Right kidney (tissue), 9 donors: ENCODE data around the gene NUP155.
"Not testable (repeated sequence)": the region's sequence is repeated elsewhere in the genome, so short reads cannot be mapped to it uniquely, and the experiment has no call there.

Experiments used
- DNase-seq: peaks from one replicate; pipeline ENCODE4 v3.0.0-alpha.2; 2016
- long read RNA-seq, 8 donors: transcript quantifications; one replicate each; lab custom pipeline, GENCODE V29; 2026

The NUP155 gene
- long read RNA-seq, donor 1, partial matches to known transcripts: 0 of 1 reads
- long read RNA-seq, donor 1, other reads (novel, unspliced or antisense): 0 of 1 reads
- long read RNA-seq, donor 2: 0 reads
- long read RNA-seq, donor 3, full-length matches to known transcripts: 2 of 2 reads
- long read RNA-seq, donor 3, partial matches to known transcripts: 0 of 2 reads
- long read RNA-seq, donor 3, other reads (novel, unspliced or antisense): 0 of 2 reads
- long read RNA-seq, donor 4, partial matches to known transcripts: 0 of 1 reads
- long read RNA-seq, donor 4, other reads (novel, unspliced or antisense): 0 of 1 reads
- long read RNA-seq, donor 5, full-length matches to known transcripts: 2 of 2 reads
- long read RNA-seq, donor 5, partial matches to known transcripts: 0 of 2 reads
- long read RNA-seq, donor 5, other reads (novel, unspliced or antisense): 0 of 2 reads
- long read RNA-seq, donor 6, full-length matches to known transcripts: 2 of 7 reads
- long read RNA-seq, donor 6, partial matches to known transcripts: 5 of 7 reads
- long read RNA-seq, donor 6, other reads (novel, unspliced or antisense): 0 of 7 reads
- long read RNA-seq, donor 7, full-length matches to known transcripts: 1 of 1 reads
- long read RNA-seq, donor 7, partial matches to known transcripts: 0 of 1 reads
- long read RNA-seq, donor 7, other reads (novel, unspliced or antisense): 0 of 1 reads
- long read RNA-seq, donor 8: 0 reads

- peak; percentile 86 for DNase-seq
Observed at GRCh38 chr5:37370864-37371726, at the start of gene NUP155. TSS of gene NUP155 (minus strand) at chr5:37371106. CDS start at chr5:37370977, 129 bp downstream.

GRCh38 chr5:37417347-37417746, 46.4 kb upstream of the NUP155 start:
- no peak for DNase-seq

DNA sequence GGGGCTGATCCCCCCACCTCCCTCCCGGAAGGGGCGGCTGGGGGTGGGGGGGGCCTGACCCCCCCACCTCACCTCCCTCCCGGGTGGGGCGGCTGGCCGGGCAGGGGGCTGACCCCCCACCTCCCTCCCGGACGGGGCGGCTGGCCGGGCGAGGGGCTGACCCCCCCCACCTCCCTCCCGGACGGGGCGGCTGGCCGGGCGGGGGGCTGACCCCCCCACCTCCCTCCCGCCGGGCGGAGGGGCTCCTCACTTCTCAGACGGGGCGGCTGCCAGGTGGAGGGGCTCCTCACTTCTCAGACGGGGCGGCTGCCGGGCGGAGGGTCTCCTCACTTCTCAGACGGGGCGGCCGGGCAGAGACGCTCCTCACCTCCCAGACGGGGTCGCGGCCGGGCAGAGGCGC, 44.5 kb upstream of the NUP155 start:
- not testable (repeated sequence) for DNase-seq

- no peak for DNase-seq
Observed at GRCh38 chr5:37412515-37412914, 41.6 kb upstream of the NUP155 start.

- no peak for DNase-seq
Observed at GRCh38 chr5:37400501-37400900, 29.6 kb upstream of the NUP155 start.

DNA sequence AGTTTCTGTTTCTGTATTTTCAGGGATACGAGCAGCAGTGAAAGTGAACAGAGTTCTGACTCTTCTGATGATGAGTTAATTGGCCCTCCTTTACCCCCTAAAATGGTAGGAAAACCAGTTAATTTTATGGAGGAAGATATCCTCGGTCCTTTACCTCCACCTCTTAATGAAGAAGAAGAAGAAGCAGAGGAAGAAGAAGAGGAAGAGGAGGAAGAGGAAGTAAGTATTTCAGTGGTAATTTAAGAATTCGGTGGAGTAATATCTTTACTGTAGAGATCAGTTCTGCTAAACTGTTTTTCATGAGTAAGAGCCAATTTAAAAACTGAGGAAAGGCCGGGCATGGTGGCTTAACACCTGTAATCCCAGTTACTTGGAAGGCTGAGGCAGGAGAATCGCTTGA, 25.4 kb upstream of the NUP155 start:
- no peak for DNase-seq

- DNase-seq: no peak
Observed at GRCh38 chr5:37391591-37391990, 20.7 kb upstream of the NUP155 start.

DNA sequence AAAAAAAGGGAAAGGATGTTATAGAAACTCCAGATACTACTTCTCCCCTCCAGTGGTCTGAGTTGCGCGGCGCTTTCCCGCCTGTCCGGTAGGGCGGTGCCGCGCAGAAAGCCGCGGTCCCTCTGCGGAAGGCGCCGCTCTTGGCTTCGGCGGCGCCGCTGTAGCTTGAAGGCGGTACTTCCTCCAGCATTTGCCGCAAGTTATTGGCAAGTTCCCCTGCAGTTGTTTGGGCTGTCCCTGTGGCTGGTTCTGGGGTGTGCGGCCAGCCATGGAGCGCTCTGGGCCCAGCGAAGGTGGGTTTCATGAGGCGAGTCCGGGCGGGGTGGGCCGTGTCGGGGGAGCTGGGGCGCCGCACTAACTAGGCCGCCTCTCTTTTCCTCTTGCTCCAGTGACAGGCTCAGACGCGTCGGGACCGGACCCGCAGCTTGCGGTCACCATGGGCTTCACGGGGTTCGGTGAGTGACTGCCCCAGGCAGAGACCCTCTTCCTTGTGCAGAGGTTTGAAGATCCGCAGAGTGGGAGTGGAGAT, 8.3 kb upstream of the NUP155 start, which contains the start of gene WDR70:
WDR70 (plus strand) TSS at position 219 of the 529 bp plus-strand sequence; CDS start at position 269, 50 bp downstream.
- DNase-seq: peak; percentile 75

GRCh38 chr5:37378066-37378465, 7.2 kb upstream of the NUP155 start:
- not testable (repeated sequence) for DNase-seq

DNA sequence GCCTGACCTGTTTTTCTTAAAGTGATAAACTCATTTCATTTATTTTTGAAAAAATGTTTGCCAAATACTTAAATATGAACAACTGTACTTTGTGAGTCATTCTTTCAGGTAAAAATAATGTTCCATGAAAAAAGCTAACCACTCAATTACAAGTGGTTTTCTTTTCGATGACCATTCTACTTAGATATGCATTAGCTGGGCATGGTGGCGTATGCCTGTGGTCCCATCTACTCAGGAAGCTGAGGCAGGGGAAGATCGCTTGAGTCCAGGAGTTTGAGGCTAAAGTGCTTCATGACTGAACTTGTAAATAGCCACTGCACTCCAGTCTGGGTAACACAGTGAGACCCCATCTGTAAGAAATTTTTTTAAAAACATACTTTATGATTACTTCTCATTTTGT, 4.2 kb upstream of the NUP155 start:
- DNase-seq: no peak

- DNase-seq: no peak
Observed at GRCh38 chr5:37370550-37370863, 399 bp downstream of the NUP155 start.

- no peak for DNase-seq
Observed at GRCh38 chr5:37355161-37355560, 15.7 kb downstream of the NUP155 start.

- DNase-seq: not testable (repeated sequence)
Observed at GRCh38 chr5:37342741-37343140, 28.2 kb downstream of the NUP155 start.

DNA sequence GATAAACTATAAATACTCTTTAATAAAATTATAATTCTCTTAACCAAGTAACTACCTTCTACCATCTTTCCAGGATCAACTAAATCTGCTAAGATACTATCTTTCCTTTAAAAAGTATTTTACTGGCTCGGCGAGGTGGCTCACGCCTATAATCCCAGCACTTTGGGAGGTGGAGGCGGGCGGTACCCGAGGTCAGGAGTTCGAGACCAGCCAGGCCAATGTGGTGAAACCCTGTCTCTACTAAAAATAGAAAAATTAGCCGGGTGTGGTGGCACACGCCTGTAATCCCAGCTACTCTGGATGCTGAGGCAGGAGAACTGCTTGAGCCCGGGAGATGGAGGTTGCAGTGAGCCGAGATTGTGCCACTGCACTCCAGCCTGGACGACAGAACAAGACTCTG, 36.2 kb downstream of the NUP155 start:
- DNase-seq: not testable (repeated sequence)

- no peak for DNase-seq
Observed at GRCh38 chr5:37326536-37326935, 44.4 kb downstream of the NUP155 start.

- no peak for DNase-seq
Observed at GRCh38 chr5:37323607-37324006, 47.3 kb downstream of the NUP155 start.

- DNase-seq: no peak
Observed at GRCh38 chr5:37319037-37319782, 51.7 kb downstream of the NUP155 start.

- DNase-seq: no peak
Observed at GRCh38 chr5:37316027-37316426, 54.9 kb downstream of the NUP155 start.

DNA sequence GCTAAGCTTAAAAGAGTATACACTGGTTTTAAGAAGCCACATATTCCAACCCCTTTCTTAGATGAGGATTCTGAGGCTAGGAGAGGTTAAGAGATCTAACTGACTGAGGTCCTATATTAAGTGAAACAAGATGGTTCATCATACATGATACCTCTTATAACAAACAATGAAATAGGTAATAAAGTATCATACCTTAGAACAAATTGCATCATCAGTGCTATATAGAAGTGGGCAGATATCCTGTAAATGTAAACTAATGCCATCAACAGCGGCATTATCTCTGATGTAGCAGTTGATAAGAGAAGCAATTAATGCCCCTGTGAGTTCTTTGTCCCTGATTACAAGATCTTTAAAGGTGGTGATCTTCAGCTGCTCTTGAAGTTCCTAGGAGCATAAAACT, 60.5 kb downstream of the NUP155 start:
- DNase-seq: no peak

GRCh38 chr5:37308793-37309192, 62.1 kb downstream of the NUP155 start:
- no peak for DNase-seq

DNA sequence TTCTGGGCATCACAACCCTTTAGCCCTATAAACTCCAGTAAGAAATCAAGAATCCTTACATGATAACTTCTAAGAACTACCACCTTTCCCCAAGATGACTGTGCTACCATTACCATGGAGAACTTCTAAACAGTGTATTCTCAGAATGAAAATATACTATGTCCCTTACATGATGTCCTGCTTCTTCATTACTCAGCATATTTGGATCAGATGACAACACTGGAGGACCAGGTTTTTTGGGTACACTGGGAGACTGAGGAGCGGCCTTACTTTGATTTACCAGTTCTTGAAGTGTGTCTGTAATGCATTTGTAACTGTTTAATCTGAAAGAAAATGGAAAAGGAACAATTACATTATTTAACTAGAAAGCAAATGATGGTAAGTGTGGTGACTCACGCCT, 66.0 kb downstream of the NUP155 start:
- no peak for DNase-seq

DNA sequence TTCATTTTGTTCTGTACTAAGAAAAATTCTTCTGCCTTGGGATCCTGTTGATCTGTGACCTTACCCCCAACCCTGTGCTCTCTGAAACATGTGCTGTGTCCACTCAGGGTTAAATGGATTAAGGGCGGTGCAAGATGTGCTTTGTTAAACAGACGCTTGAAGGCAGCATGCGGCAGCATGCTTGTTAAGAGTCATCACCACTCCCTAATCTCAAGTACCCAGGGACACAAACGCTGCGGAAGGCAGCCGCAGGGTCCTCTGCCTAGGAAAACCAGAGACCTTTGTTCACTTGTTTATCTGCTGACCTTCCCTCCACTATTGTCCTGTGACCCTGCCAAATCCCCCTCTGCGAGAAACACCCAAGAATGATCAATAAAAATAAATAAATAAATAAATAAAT, 74.6 kb downstream of the NUP155 start:
- not testable (repeated sequence) for DNase-seq
